GM20431 (cell line): Measurements from ENCODE around the gene TPX2.

Experiments used
- in situ Hi-C: fragments of 300-500 bp; cut with MseI, MboI; formaldehyde crosslinking; loops from one replicate; pipeline ENCODE4 v1.15.0; 2020; ENCODE audit warnings: low sequenced_read_pairs; ENCODE audit not compliant: unreplicated experiment

TPX2 gene

DNA sequence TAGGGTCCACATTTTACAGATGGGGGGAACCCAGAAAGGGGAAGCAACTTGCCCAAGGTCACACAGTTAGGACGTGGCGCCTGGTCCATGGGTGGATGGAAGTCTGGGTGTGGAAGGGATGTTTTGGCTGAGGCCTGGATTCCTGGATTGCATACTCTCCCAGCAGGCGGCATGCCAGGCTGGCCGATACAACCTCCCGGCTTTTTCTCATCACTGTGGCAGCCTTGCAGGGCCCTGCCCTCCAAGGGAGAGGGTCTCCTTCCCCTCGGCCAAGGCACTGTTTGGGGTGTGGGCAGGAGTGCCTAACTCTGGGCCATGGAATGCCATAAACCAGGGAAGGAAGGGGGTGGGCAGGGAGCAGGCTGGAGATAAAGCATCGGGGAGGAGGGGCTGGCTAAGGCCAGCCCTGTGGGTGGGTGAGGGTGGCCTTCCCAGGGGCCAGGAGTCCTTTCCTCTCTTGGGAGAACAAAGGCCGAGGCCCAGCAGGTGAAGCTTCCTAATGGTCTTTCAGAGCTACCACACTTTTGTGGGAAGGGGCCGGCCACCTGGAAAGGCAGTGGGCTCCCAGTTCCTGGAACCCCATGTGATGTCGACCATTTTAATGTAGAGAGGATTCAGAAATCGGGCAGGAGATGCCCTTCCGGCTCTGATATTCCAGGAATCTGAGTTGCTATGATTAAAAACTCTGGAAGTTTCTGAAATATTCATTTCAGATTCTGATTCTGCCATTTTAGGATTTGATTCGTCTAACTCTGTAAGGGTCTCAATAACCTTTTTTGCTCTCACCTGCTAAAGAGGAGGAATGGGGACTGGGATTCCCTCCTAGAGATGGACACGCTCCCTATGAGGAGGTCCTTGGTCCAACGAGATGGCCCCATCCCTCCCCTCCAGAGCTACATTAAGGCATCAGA lies 102.1 kb downstream of the TPX2 start:
- in situ Hi-C loops, result no loop called here

DNA sequence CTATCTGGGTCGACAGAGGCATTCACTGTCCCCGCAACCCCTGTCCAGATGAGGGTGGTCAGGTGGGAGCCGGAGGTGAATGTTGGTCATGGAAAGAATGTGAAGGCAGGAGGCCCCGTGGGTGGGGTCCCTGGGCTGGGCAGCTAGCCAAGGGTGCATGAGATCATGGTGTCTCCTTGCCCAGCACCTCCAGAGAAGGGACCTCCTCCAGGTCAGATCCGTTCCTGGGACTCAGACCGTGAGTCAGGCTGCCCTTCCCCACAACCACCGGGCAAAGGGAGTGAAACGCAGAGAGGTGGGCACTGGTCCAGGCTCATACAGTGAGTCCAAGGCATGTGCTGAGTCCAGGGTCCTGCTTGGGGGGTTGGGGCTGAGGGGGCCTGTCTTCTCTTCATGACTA lies 102.8 kb downstream of the TPX2 start:
- in situ Hi-C loops, result no loop called here

DNA sequence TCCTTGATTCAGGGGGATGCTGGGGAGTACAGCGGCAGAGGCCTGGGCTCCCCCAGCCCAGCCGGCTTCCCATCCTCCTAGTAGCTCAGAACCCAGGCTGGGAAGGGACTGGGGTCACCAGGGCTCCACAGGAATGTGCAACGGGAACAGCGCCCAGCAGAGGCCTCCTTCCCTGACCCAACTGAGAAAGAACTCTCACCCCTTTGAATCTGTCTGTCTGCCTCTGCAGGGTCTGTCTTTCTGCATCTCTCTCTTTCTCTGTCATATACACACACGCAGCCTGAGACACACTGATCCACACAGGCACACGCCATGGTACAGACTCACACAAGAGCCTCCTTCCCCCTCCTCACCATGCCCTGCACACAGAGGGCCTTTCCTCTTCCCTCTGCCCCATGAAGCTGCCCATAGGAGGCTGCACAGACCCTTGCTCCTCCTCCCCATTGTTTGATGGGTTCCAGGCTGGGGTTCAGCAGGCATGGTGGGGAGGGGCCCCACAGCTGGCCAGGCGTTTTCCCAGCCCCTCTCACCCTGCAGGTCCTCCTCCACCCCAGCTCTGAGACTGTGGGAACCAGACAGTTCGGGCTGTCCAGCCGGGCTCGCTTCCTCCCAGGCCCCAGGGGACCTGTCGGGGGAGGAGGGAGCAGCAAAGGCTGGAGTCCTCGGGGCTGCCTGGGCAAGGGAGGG lies 103.5 kb downstream of the TPX2 start:
- in situ Hi-C loops, result no loop called here

DNA sequence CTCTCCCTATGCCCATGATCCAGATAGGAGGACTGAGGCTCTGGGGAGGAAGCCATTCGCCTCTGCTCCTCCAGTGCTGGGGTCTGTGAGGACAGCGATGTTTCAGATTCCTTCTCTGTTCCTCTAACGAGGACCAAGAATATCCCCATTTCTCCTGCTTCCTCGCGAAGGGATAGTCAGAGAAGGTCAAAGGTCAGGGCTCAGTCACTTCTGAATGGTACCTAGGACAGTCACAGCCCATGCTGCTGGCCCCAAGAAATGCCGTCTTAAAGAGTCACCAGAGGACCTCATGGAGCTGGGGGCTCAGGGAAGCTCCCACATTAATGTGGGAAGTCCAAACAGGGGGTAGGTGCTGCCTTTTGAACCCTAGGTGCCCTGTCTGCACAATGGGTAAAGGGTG lies 104.2 kb downstream of the TPX2 start:
- in situ Hi-C loops, result no loop called here

DNA sequence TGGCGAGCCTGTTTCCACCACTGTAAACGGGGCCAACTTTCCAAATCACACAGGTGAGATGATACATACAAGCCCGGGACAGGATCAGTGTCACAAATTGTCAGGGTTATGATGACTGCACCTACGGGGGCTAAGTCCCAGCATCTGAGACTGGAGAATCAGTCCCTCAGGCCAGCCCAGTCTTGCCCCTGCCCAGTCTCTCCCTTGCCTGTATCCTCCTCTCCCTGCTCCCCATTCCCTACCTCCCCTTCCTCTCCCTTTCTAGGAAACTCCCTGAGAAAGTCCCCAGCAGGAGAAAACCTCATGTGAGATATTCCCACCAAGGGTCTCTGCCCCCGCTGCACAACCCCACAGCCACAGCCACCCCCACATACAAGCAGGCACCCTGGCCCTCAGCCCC lies 104.8 kb downstream of the TPX2 start:
- in situ Hi-C loops, result no loop called here

DNA sequence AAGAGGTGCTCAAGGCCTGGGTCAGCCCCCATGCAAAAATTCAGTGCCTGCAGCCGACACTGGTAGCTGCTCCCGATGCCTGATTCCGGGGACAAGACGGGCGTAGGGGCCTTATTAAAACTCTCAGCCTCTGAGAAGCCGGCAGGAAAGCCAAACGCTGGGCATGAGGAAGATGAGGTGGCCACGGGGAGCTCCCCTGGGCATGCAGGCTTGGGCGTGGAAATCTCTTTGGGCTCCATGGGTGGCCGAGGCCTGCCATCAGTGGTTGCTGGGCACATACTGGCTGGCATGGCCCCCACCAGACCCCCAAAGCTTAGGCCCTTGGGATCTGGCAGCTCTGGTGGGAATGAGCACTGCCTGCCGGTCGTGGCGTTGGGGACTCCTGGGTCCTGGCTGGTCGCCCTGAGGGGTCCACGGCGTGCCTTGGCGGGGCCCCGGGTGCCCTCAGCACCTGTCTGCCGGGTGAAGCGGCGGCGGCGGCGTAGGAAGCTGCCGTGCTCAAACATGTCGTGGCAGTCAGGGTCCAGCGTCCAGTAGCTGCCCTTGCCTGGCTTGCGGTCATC lies 105.7 kb downstream of the TPX2 start:
- in situ Hi-C loops, result no loop called here

DNA sequence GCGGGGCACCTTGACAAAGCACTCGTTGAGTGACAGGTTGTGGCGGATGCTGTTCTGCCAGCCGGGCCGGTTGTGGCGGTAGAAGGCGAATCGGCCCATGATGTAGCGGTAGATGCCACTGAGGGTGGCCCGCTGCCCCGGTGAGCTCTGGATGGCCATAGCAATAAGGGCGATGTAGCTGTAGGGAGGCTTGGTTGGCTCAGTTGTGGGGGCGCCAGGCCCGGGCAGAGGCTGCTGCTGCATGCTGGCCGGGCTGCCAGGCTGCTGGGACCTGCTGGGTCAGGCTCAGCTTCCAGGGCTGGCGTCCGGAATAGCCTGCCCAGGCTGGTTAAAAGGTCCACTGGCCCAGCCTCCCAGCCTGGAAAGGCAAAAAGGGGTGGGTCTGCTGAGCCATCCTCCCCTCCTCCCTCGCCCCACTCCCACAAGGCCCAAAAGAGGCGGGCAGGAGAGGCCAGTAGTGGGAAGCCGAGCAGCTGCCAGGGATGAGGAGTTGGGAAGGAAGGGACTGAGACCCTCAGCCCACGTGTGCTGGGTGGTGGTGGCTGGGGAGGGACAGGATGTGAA lies 106.3 kb downstream of the TPX2 start, which contains the start of gene FOXS1:
Gene FOXS1 (minus strand): TSS at position 305 of the 564 bp plus-strand sequence. CDS start 62 bp downstream, at position 243.
- in situ Hi-C loops, result no loop called here

DNA sequence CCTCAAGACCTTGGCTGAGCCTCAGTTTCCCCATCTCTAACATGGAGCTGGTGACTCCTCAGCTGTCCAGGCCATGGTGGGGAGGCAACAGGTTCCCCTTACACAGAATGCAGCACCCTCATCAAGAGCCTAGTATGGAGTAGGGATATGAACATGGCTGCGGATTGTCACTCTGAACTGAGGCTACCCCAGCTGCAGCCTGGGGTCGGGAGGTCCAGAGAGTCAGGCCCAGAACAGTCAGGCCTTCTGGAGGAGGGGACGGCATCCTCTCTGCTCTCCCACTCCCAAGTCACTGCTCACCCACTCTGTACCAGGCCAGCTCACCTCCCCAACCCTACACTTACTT lies 107.7 kb downstream of the TPX2 start:
- in situ Hi-C loops, result no loop called here

DNA sequence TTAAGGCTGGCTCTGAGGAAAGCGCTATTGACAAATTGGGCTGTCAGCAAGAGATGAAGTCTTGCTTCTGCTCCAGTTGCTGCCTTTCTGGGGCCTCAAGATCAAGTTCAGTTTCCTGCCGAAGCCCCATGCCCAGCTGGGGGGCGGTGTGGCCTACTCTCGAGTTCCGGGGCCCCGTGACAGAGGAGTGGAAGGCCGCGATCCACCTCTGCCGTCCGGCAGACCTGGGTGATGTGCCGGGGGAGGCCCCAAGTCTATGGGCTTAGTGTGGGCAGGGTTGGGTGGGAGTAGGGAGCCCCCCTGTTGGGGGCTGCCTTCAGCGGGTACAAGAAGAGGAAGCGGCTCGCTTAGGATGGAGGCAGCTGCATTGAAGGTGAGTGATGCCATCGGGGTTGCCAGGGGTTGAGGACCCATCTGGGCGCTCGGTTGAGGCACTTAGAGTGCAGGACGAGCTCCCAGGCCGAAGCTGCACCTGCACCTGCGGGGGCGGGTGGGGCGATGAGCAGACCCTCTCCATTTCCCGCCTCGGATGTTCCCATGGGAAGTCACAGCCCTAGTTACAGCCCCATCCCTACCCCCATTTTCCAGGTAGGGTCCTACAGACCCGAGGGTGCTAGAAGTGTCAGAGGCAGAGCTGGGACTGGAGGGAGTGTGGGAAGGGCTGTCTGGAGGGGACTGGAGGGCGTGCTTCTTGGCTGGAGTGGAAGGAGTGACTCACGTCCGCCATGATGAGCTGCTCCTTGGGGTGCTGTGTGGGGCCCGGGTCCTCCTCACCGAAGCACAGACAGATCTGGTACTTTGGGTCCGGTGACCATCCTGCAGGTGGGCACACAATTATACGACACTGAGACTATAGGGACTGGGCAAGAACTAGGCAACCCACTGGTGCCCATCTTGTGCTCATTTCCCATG lies 109.3 kb downstream of the TPX2 start:
- in situ Hi-C loops, result no loop called here

DNA sequence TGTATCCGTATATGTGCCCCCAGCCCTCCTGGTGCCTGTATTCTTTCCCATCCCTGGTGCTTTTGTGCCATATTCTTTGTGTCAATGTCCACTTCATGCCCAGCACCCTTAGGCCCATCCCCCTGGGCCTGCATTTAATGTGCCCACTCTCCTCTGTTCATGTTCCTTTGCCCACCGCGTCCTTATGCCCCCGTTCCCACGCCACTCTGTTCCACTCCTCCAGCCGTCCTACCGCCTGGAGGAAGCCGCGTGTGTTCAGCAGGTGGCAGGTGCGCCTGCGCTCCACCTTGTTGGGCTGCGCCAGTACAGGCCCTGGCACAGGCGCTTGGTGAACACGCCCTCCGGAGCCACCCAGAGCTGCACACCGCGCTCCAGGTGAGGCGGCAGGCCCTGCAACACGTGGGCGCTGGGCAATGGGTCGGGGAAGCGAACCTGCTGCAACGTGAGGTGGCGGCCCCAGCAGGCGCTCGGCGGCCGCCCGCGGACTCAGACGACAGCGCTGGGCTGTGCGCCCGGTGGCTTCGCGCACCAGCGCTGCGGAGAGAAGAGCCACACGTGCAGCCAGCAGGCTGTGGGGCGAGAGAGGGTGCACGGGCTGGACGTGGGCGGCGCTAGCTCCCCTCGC lies 110.3 kb downstream of the TPX2 start:
- in situ Hi-C loops, result no loop called here
